ENCODE measurements around the gene DDX39A.

Gene DDX39A

GRCh38 chr19:14433554-14434501 lies 14.7 kb upstream of the DDX39A start:
- peak; percentile 74 for DNase-seq

- peak; percentile 93 for DNase-seq
These were observed 13.8 kb upstream of the DDX39A start, which contains the start of gene PKN1 for GRCh38 chr19:14432791-14433553. Gene PKN1 (plus strand): TSS chr19:14433306. CDS start chr19:14433522, 216 bp downstream.

GRCh38 chr19:14430712-14431111 lies 11.6 kb upstream of the DDX39A start:
- no peak for DNase-seq

- DNase-seq: no peak
These were observed 9.8 kb upstream of the DDX39A start for GRCh38 chr19:14428882-14429416.

- no peak for DNase-seq
These were observed 8.3 kb upstream of the DDX39A start for GRCh38 chr19:14427461-14427860.

GRCh38 chr19:14425696-14426138 lies 6.6 kb upstream of the DDX39A start:
- peak; percentile 80 for DNase-seq

GRCh38 chr19:14418856-14419105 lies 360 bp downstream of the DDX39A start:
- DNase-seq: no peak

- DNase-seq: no peak
These were observed 2.3 kb downstream of the DDX39A start for GRCh38 chr19:14416817-14417231.

- DNase-seq: no peak
These were observed 4.0 kb downstream of the DDX39A start for GRCh38 chr19:14414926-14415690.

- no peak for DNase-seq
These were observed 5.4 kb downstream of the DDX39A start for GRCh38 chr19:14413693-14414181.

GRCh38 chr19:14412996-14413692 lies 6.0 kb downstream of the DDX39A start:
- DNase-seq: no peak

- no peak for DNase-seq
These were observed 6.7 kb downstream of the DDX39A start for GRCh38 chr19:14412324-14412995.

GRCh38 chr19:14411938-14412245 lies 7.2 kb downstream of the DDX39A start:
- no peak for DNase-seq

GRCh38 chr19:14411161-14411937 lies 7.8 kb downstream of the DDX39A start:
- no peak for DNase-seq

GRCh38 chr19:14410091-14411051 lies 8.8 kb downstream of the DDX39A start:
- no peak for DNase-seq

- no peak for DNase-seq
These were observed 9.8 kb downstream of the DDX39A start for GRCh38 chr19:14409146-14410023.

- DNase-seq: no peak
These were observed 10.5 kb downstream of the DDX39A start for GRCh38 chr19:14408491-14409145.
